Keratinocyte (primary cell): ENCODE results near the gene EXD3. TPM values are rescaled to one million over a fixed set of nuclear protein-coding genes. Genes with fewer than 3 reads are reported as not detected.

Experiments
- DNase-seq: peaks from one replicate; pipeline ENCODE4 v3.0.0-alpha.2; 2011; ENCODE audit warnings: low read depth, missing footprints, low spot score
- FAIRE-seq: peaks from 2 replicates; lab custom pipeline; 2011; peaks lifted over from hg19 to GRCh38; lab: Jason Lieb, UNC
- H2AFZ ChIP-seq: 2 replicates; pipeline ENCODE4 v1.6.0; 2012; ENCODE audit warnings: low read length, control low read depth, inconsistent platforms; ENCODE audit not compliant: control insufficient read depth
- H3K27ac ChIP-seq: 2 replicates; pipeline ENCODE4 v1.5.1; 2011; ENCODE audit warnings: low read length; ENCODE audit not compliant: control insufficient read depth, insufficient read depth
- H3K27me3 ChIP-seq: 3 replicates; pipeline ENCODE4 v1.6.0; 2011; ENCODE audit warnings: low read length; ENCODE audit not compliant: control insufficient read depth, insufficient read depth; ENCODE audit errors: extremely low read depth
- H3K36me3 ChIP-seq, 2 experiments: 2 replicates in 1 of 2; 3 replicates in 1 of 2; pipeline ENCODE4 v1.5.1; 2011; ENCODE audit warnings: low read length in 2 of 2, mild to moderate bottlenecking in 1 of 2; ENCODE audit not compliant: control insufficient read depth in 2 of 2, insufficient read depth in 2 of 2; ENCODE audit errors: extremely low read depth in 1 of 2
- H3K4me1 ChIP-seq: 3 replicates; pipeline ENCODE4 v1.5.1; 2011; ENCODE audit warnings: low read length; ENCODE audit not compliant: control insufficient read depth, insufficient read depth; ENCODE audit errors: extremely low read depth
- H3K4me2 ChIP-seq: 3 replicates; pipeline ENCODE4 v1.6.0; 2011; ENCODE audit warnings: low read depth, low read length; ENCODE audit not compliant: control insufficient read depth, insufficient read depth; ENCODE audit errors: extremely low read depth
- H3K4me3 ChIP-seq, 3 experiments: fragments of 200-600 bp in 1 of 3; sonication (generic) in 1 of 3; 2 replicates in 2 of 3; 3 replicates in 1 of 3; pipeline ENCODE4 v1.5.1; 2011 to 2016; ENCODE audit warnings: low read length in 3 of 3, mild to moderate bottlenecking in 3 of 3, control low read depth in 2 of 3, inconsistent platforms in 1 of 3, low read depth in 1 of 3, mixed read lengths in 1 of 3, mixed run types in 1 of 3, moderate library complexity in 1 of 3; ENCODE audit not compliant: control insufficient read depth in 2 of 3, insufficient read depth in 2 of 3; ENCODE audit errors: extremely low read depth in 1 of 3
- H3K79me2 ChIP-seq: 2 replicates; pipeline ENCODE4 v1.6.0; 2012; ENCODE audit warnings: low read length; ENCODE audit not compliant: control insufficient read depth, insufficient read depth
- H3K9ac ChIP-seq: 3 replicates; pipeline ENCODE4 v1.6.0; 2011; ENCODE audit warnings: low read length; ENCODE audit not compliant: control insufficient read depth, insufficient read depth; ENCODE audit errors: extremely low read depth
- H3K9me1 ChIP-seq: 3 replicates; pipeline ENCODE4 v1.6.0; 2011; ENCODE audit warnings: low read length; ENCODE audit not compliant: control insufficient read depth, insufficient read depth; ENCODE audit errors: extremely low read depth
- H3K9me3 ChIP-seq: 2 replicates; pipeline ENCODE4 v1.5.1; 2012; ENCODE audit warnings: low read depth, low read length; ENCODE audit not compliant: control insufficient read depth
- H4K20me1 ChIP-seq: 3 replicates; pipeline ENCODE4 v1.6.0; 2011; ENCODE audit warnings: low read length; ENCODE audit not compliant: control insufficient read depth, insufficient read depth; ENCODE audit errors: extremely low read depth
- EZH2 ChIP-seq: IDR thresholded peaks from one replicate; pipeline ENCODE4 v1.6.1; 2012; ENCODE audit warnings: inconsistent platforms, mild to moderate bottlenecking, low read length, moderate library complexity
- dilution Hi-C: fragments of 300-500 bp; cut with MboI; formaldehyde crosslinking; loops from one replicate; pipeline ENCODE4 v1.7.0; 2020; ENCODE audit warnings: low sequenced_read_pairs; ENCODE audit not compliant: extremely low pct_ligation_motif_present
- polyA plus RNA-seq, 5 experiments: library from polyadenylated mRNA; depleted of rRNA in 3 of 5; stranded (reverse) in 3 of 5; stranded (forward) in 1 of 5; unstranded in 1 of 5; fragments of >200 nt; gene quantifications; 1 replicate in 1 of 5; 2 replicates in 3 of 5; 3 replicates in 1 of 5; pipeline versions ENCODE4 v1.2.1 to v1.2.3, GENCODE V29; 2011 to 2012; ENCODE audit warnings: missing spikeins in 2 of 5, low read depth in 1 of 5, low replicate concordance in 1 of 5
- TF ChIP-seq, protein P1 (sequence below), 3 experiments: IDR thresholded peaks in 1 of 3; conservative IDR thresholded peaks in 1 of 3; optimal IDR thresholded peaks in 1 of 3; 2 replicates in 2 of 3; 3 replicates in 1 of 3; pipeline versions ENCODE3 to v1.5.1; 2011; ENCODE audit warnings: low read length in 3 of 3, mild to moderate bottlenecking in 3 of 3, moderate library complexity in 2 of 3, control low read depth in 1 of 3, inconsistent platforms in 1 of 3; ENCODE audit not compliant: insufficient read depth in 2 of 3; ENCODE audit errors: extremely low read depth in 1 of 3

The EXD3 gene
- polyA plus RNA-seq, 1 donor (not counting 4 experiments of a cell fraction or from before 2014, with no cell fraction given), result 1.5 TPM

DNA sequence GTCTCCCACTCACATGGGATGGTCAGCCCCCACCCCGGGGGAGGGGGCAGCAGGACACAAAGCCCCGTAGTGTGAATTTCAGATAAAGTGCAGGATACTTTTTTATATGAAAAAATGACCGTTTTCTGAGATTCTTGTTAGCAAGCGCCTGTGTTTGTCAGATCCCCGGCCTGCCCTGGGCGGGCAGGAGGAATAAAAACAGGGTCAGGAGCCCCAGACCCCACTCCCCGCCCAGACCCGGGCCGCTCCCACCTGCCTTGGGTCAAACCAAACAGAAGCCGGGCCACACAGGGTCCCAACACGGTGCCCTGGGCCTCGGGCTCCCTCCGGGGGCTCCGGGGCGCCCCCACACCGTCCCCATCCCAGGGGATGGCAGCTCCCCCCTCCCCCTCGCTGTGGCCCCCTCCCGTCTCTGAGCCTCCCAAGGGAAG, 107.4 kb downstream of the EXD3 start:
- Histone ChIP-seq H3K9ac (no peak overlapping the region), H4K20me1 (no peaks in the 10 kb centered on the region), H3K4me3 (no peak overlapping the region)

DNA sequence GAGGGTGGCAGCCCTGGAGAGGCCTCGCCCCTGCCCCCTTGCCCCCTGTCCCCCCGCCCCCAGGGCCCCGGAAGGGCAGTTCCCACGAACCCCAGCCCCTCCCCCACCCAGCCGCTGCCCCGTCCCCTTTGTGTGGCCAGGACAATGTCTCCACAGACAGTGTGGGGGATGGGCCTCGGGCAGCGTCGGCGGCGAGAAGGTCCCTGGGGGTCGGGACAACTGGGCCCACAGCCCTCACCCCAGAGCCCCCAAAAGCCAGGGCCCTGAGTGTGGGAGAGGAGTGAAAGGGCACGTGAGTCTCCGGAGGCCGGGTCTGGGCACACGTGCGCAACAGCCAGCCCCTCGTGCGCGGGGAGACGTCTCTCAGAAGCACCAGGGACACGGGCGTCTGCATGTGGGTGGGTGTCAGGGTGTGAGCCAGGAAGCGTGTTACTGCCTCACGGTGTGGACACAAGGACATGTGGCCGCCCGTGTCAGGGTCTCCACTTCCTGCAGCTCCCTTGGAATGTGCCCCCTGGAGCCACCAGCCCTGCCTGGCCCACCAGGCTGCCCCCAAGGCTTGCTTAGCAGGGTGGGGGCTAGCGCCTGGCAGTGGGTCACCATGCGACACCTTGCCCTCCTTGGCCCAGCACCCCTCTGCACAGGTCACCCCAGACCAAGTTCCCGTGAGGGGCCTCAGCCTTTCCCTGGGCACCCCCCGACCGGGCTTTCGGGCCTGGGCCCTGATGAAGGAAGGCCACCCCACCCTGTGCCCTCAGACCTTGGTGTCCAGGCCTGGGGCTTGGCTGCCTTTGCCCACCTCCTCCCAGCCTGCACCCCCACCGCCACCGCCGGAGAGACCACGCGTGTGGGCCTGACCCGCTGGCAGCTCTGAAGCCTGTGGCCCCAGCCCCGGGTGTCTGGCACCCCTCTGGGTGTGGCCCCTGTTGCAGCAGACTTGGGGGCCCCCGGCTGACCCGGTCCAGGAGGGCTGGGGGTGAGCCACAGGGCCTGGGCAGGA, 108.1 kb downstream of the EXD3 start:
- no peak overlapping the region for H3K4me2 ChIP-seq
- no peak overlapping the region for H3K4me3 ChIP-seq
- no peak overlapping the region for H2AFZ ChIP-seq
- H3K9me3 ChIP-seq, result no peaks in the 10 kb centered on the region
- H3K4me1 ChIP-seq, result peaks cover 24% of the 10 kb centered on the region
- H3K27me3 ChIP-seq, result peaks cover 21% of the 10 kb centered on the region
- DNase-seq (no peak), FAIRE-seq (no peak)
- no peak overlapping the region for H3K27ac ChIP-seq
- no peak for TF ChIP-seq EZH2
- TF ChIP-seq, protein P1, sequence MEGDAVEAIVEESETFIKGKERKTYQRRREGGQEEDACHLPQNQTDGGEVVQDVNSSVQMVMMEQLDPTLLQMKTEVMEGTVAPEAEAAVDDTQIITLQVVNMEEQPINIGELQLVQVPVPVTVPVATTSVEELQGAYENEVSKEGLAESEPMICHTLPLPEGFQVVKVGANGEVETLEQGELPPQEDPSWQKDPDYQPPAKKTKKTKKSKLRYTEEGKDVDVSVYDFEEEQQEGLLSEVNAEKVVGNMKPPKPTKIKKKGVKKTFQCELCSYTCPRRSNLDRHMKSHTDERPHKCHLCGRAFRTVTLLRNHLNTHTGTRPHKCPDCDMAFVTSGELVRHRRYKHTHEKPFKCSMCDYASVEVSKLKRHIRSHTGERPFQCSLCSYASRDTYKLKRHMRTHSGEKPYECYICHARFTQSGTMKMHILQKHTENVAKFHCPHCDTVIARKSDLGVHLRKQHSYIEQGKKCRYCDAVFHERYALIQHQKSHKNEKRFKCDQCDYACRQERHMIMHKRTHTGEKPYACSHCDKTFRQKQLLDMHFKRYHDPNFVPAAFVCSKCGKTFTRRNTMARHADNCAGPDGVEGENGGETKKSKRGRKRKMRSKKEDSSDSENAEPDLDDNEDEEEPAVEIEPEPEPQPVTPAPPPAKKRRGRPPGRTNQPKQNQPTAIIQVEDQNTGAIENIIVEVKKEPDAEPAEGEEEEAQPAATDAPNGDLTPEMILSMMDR (optimal IDR thresholded peaks at IDR 0.05 in 1 of 3, IDR thresholded peaks at IDR 0.05 in 1 of 3, conservative IDR thresholded peaks at IDR 0.05 in 1 of 3; ENCODE audit: extremely low read depth in 1 of 3, insufficient read depth in 2 of 3, low read length in 3 of 3), result no peak
- no peaks in the 10 kb centered on the region for H3K9me1 ChIP-seq
- no peaks in the 10 kb centered on the region for H3K36me3 ChIP-seq
- dilution Hi-C loops, result no loop called here
- no peaks in the 10 kb centered on the region for H3K79me2 ChIP-seq
- H4K20me1 ChIP-seq, result no peaks in the 10 kb centered on the region
- H3K9ac ChIP-seq, result no peak overlapping the region

More for the DNA sequence above, 107.4 kb downstream of the EXD3 start:
- Histone ChIP-seq H2AFZ (no peak overlapping the region), H3K9me3 (no peaks in the 10 kb centered on the region), H3K79me2 (no peaks in the 10 kb centered on the region), H3K36me3 (no peaks in the 10 kb centered on the region), H3K27ac (no peak overlapping the region), H3K4me2 (no peak overlapping the region), H3K9me1 (no peaks in the 10 kb centered on the region), H3K4me1 (peaks cover 17% of the 10 kb centered on the region), H3K27me3 (peaks cover 21% of the 10 kb centered on the region)
- DNase-seq (no peak), FAIRE-seq (no peak)
- dilution Hi-C loops, result no loop called here
- TF ChIP-seq, protein P1 (optimal IDR thresholded peaks at IDR 0.05 in 1 of 3, IDR thresholded peaks at IDR 0.05 in 1 of 3, conservative IDR thresholded peaks at IDR 0.05 in 1 of 3; ENCODE audit: extremely low read depth in 1 of 3, insufficient read depth in 2 of 3, low read length in 3 of 3), result no peak
- no peak for TF ChIP-seq EZH2
